ENCODE results near the gene SLC5A12.
A peak's percentile ranks its signal among the peaks of the same experiment; 100 is the strongest.
"Not testable (repeated sequence)": the region's sequence is repeated elsewhere in the genome, so short reads cannot be mapped to it uniquely, and the experiment has no call there.

SLC5A12 gene

GRCh38 chr11:26651916-26652315, 69.9 kb downstream of the SLC5A12 start:
- Histone ChIP-seq H3K27ac (ENCODE audit: low read length) (no peak overlapping the region), H3K79me2 (ENCODE audit: low read length) (no peaks in the 10 kb centered on the region), H3K4me3 (ENCODE audit: low read length) (no peak overlapping the region), H4K20me1 (ENCODE audit: insufficient read depth, low read length) (no peaks in the 10 kb centered on the region), H2AFZ (ENCODE audit: low read depth, low read length) (0 out of 2 replicates have a peak overlapping the region, but pooled peaks have one; percentile 6), H3K4me2 (ENCODE audit: low read length) (peak overlapping the region; percentile 3; the same call in 1 of the 2 replicates), H3K9me3 (ENCODE audit: insufficient read depth, low read length) (no peaks in the 10 kb centered on the region), H3K36me3 (replicated peaks; ENCODE audit: low read depth, low read length) (no peaks in the 10 kb centered on the region), H3K9ac (ENCODE audit: low read length) (no peak overlapping the region), H3K27me3 (ENCODE audit: low read depth, low read length) (peaks cover 3% of the 10 kb centered on the region; the same call in 1 of the 2 replicates), H3K4me1 (ENCODE audit: low read length) (peaks cover 3% of the 10 kb centered on the region; the same call in 1 of the 2 replicates)
- TF ChIP-seq CTCF (IDR thresholded peaks at IDR 0.05; ENCODE audit: low read depth, low read length) (no peak), EZH2phosphoT487 (IDR thresholded peaks at IDR 0.05; ENCODE audit: low read depth) (no peak)

- TF ChIP-seq EZH2phosphoT487 (IDR thresholded peaks at IDR 0.05; ENCODE audit: low read depth) (no peak), CTCF (IDR thresholded peaks at IDR 0.05; ENCODE audit: low read depth, low read length) (peak; percentile 78)
- no peaks in the 10 kb centered on the region for H3K9me3 ChIP-seq (ENCODE audit: insufficient read depth, low read length)
- no peaks in the 10 kb centered on the region for H3K79me2 ChIP-seq (ENCODE audit: low read length)
- H2AFZ ChIP-seq (ENCODE audit: low read depth, low read length): no peak overlapping the region; the same call in 1 of the 2 replicates
- H3K9ac ChIP-seq (ENCODE audit: low read length): no peak overlapping the region
- H3K4me3 ChIP-seq (ENCODE audit: low read length): peak overlapping the region; percentile 26; the same call in 1 of the 2 replicates
- H3K4me2 ChIP-seq (ENCODE audit: low read length): peak overlapping the region; percentile 48
- peaks cover 3% of the 10 kb centered on the region; the same call in 1 of the 2 replicates for H3K4me1 ChIP-seq (ENCODE audit: low read length)
- no peak overlapping the region for H3K27ac ChIP-seq (ENCODE audit: low read length)
- no peaks in the 10 kb centered on the region for H3K36me3 ChIP-seq (replicated peaks; ENCODE audit: low read depth, low read length)
- H3K27me3 ChIP-seq (ENCODE audit: low read depth, low read length): peaks cover 3% of the 10 kb centered on the region; the same call in 1 of the 2 replicates
- no peaks in the 10 kb centered on the region for H4K20me1 ChIP-seq (ENCODE audit: insufficient read depth, low read length)
These were observed 72.0 kb downstream of the SLC5A12 start for GRCh38 chr11:26649884-26650283.

- H3K9ac ChIP-seq (ENCODE audit: low read length); H3K4me1 ChIP-seq (ENCODE audit: low read length); H3K79me2 ChIP-seq (ENCODE audit: low read length); H3K27me3 ChIP-seq (ENCODE audit: low read depth, low read length); H4K20me1 ChIP-seq (ENCODE audit: insufficient read depth, low read length); H2AFZ ChIP-seq (ENCODE audit: low read depth, low read length); H3K36me3 ChIP-seq (replicated peaks; ENCODE audit: low read depth, low read length); H3K27ac ChIP-seq (ENCODE audit: low read length); H3K4me2 ChIP-seq (ENCODE audit: low read length); H3K9me3 ChIP-seq (ENCODE audit: insufficient read depth, low read length); H3K4me3 ChIP-seq (ENCODE audit: low read length): not testable (repeated sequence)
These were observed 78.5 kb downstream of the SLC5A12 start for GRCh38 chr11:26643314-26643713.

- Histone ChIP-seq H3K36me3 (replicated peaks; ENCODE audit: low read depth, low read length) (no peaks in the 10 kb centered on the region), H3K4me2 (ENCODE audit: low read length) (no peak overlapping the region), H4K20me1 (ENCODE audit: insufficient read depth, low read length) (no peaks in the 10 kb centered on the region), H3K79me2 (ENCODE audit: low read length) (no peaks in the 10 kb centered on the region), H3K4me1 (ENCODE audit: low read length) (peaks cover 6% of the 10 kb centered on the region), H2AFZ (ENCODE audit: low read depth, low read length) (no peak overlapping the region), H3K9ac (ENCODE audit: low read length) (no peak overlapping the region), H3K9me3 (ENCODE audit: insufficient read depth, low read length) (no peaks in the 10 kb centered on the region), H3K27me3 (ENCODE audit: low read depth, low read length) (no peaks in the 10 kb centered on the region), H3K27ac (ENCODE audit: low read length) (no peak overlapping the region), H3K4me3 (ENCODE audit: low read length) (no peak overlapping the region)
- no peak for TF ChIP-seq EZH2phosphoT487 (IDR thresholded peaks at IDR 0.05; ENCODE audit: low read depth)
- TF ChIP-seq CTCF (IDR thresholded peaks at IDR 0.05; ENCODE audit: low read depth, low read length): no peak
These were observed 89.1 kb downstream of the SLC5A12 start for GRCh38 chr11:26632691-26633159.

Data from OCI-LY3 (cell line).